GM12878 (cell line): ENCODE measurements around the gene TRIM56.

Experiments used
- CHD2 ChIP-seq: IDR thresholded peaks from 2 replicates; pipeline ENCODE4 v1.6.1; 2011; ENCODE audit warnings: low read depth, low read length, improper control_type of control experiment, borderline replicate concordance
- EZH2 ChIP-seq: IDR thresholded peaks from 2 replicates; pipeline ENCODE4 v1.6.1; 2012; ENCODE audit warnings: low read depth, mild to moderate bottlenecking, control low read depth, inconsistent platforms, low read length, borderline replicate concordance; ENCODE audit not compliant: control insufficient read depth
- TF ChIP-seq, protein P1 (sequence below): IDR thresholded peaks from 2 replicates; pipeline ENCODE4 v1.6.1; 2012; ENCODE audit warnings: low read depth, low read length, improper control_type of control experiment
- TF ChIP-seq, protein P2 (sequence below), 3 experiments: IDR thresholded peaks in 2 of 3; conservative IDR thresholded peaks in 1 of 3; 2 replicates each; pipeline ENCODE4 v1.5.1; 2011; ENCODE audit warnings: low read depth in 3 of 3, low read length in 3 of 3, mild to moderate bottlenecking in 3 of 3, control low read depth in 2 of 3, moderate library complexity in 2 of 3, inconsistent platforms in 1 of 3, mixed read lengths in 1 of 3; ENCODE audit not compliant: control insufficient read depth in 2 of 3, insufficient read depth in 1 of 3; ENCODE audit errors: extremely low read depth in 1 of 3

DNA sequence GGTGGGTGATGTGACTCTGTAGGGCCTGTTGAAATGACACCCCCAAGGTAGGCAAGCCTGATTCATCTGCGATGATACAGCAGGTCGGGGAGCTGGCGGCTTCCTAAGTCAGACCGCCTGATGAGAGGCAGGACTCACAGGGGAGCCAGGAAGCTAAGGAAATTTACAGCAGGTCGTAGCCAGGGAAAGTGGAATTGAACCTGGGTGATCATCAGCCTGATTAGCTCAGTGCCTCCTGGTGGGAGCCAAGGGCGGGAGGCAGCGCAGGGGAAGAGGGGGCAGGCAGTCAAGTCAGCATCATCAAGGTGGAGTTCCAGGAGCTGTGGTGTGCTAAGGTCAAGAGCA is 18.5 kb upstream of the TRIM56 start:
- TF ChIP-seq EZH2 (no peak), CHD2 (no peak)
- TF ChIP-seq, protein P1, sequence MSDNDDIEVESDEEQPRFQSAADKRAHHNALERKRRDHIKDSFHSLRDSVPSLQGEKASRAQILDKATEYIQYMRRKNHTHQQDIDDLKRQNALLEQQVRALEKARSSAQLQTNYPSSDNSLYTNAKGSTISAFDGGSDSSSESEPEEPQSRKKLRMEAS = no peak
- TF ChIP-seq, protein P2, sequence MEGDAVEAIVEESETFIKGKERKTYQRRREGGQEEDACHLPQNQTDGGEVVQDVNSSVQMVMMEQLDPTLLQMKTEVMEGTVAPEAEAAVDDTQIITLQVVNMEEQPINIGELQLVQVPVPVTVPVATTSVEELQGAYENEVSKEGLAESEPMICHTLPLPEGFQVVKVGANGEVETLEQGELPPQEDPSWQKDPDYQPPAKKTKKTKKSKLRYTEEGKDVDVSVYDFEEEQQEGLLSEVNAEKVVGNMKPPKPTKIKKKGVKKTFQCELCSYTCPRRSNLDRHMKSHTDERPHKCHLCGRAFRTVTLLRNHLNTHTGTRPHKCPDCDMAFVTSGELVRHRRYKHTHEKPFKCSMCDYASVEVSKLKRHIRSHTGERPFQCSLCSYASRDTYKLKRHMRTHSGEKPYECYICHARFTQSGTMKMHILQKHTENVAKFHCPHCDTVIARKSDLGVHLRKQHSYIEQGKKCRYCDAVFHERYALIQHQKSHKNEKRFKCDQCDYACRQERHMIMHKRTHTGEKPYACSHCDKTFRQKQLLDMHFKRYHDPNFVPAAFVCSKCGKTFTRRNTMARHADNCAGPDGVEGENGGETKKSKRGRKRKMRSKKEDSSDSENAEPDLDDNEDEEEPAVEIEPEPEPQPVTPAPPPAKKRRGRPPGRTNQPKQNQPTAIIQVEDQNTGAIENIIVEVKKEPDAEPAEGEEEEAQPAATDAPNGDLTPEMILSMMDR (IDR thresholded peaks at IDR 0.05 in 2 of 3, conservative IDR thresholded peaks at IDR 0.05 in 1 of 3; ENCODE audit: control insufficient read depth in 2 of 3, extremely low read depth in 1 of 3, insufficient read depth in 1 of 3, low read depth in 3 of 3, low read length in 3 of 3) = no peak
